ENCODE measurements around the gene ZRANB2. TPM values are rescaled to one million over a fixed set of nuclear protein-coding genes. Genes with fewer than 3 reads are reported as not detected.

Gene ZRANB2
- total RNA-seq, 5 donors from 2014 or later (not counting 1 experiment from before 2014, with no cell fraction given) = 93.0 to 133 (median 127) TPM

DNA sequence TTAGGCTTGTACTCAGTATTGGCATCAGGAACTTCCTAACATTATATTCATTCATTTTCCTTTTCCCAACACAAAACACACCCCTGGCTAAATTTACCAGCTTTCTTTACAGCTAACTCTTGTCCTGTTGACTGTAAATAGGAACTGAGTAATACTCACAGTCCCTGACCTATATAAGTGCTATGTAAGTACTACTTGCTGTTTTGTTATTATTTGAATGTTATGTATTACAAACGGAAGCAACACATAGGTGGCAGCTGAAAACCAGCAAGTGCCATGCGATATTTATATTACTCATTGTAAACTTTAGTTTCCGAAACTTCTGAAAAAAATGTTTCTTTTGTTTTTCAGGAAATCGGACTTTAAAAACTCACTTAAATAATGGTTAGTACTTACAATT lies 54.7 kb downstream of the ZRANB2 start:
- H3K27ac ChIP-seq (ENCODE audit: low read length) = no peak overlapping the region
- H3K27me3 ChIP-seq (replicated peaks in 1 of 2; ENCODE audit: control insufficient read depth in 2 of 2, extremely low read depth in 1 of 2, insufficient read depth in 2 of 2, low read length in 1 of 2) = no peaks in the 10 kb centered on the region
- ATAC-seq (replicated peaks in 1 of 4) (no peak), DNase-seq (no peak)
- ChIA-PET CTCF (no interaction called here), POLR2A (no interaction called here)
- Mint-ChIP-seq H3K27me3 (peaks cover 1 to 11% of the 10 kb centered on the region in 2 donors), H3K9me3 (no peaks in the 10 kb centered on the region), H3K27ac (no peak overlapping the region), H3K36me3 (no peaks in the 10 kb centered on the region), H3K4me1 (no peaks in the 10 kb centered on the region), H3K4me3 (no peak overlapping the region)
- no peaks in the 10 kb centered on the region for H3K9me3 ChIP-seq
- no peaks in the 10 kb centered on the region for H3K4me1 ChIP-seq (ENCODE audit: control insufficient read depth in 1 of 2, extremely low read depth in 1 of 2, insufficient read depth in 2 of 2, low read length in 2 of 2)
- no peak overlapping the region for H3K4me3 ChIP-seq (ENCODE audit: control insufficient read depth in 1 of 2, extremely low read depth in 1 of 2, low read length in 1 of 2)
- no CpG with 5 or more reads among the region's 4 CpGs for WGBS (ENCODE audit: insufficient coverage)
- H3K36me3 ChIP-seq (ENCODE audit: control insufficient read depth in 2 of 2, extremely low read depth in 1 of 2, insufficient read depth in 1 of 2, low read length in 1 of 2) = no peaks in the 10 kb centered on the region

DNA sequence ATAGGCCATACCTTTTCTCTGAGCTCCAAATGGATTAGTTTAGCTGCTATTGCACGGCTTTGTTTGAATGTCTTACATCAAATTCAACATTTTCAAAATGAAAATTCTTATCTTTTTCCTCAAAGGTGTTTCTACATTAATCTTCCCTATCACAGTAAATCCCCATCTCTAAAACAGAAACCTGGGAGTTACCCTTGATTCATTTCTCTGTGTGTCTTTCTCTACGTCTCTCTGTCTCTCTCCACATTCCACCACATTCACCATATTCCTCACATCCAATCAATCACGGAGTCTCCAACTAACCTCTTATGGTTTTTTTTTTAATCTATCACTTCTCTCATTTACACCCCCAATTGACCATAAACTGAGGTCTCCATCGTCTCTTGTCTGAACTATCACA lies 57.3 kb downstream of the ZRANB2 start:
- POLR2A ChIA-PET = no interaction called here
- Mint-ChIP-seq H3K4me3 (no peak overlapping the region), H3K36me3 (no peaks in the 10 kb centered on the region), H3K27ac (no peak overlapping the region), H3K4me1 (no peaks in the 10 kb centered on the region), H3K27me3 (peaks cover 0 to 5% of the 10 kb centered on the region in 2 donors), H3K9me3 (no peaks in the 10 kb centered on the region)
- DNase-seq = no peak
- no peak for ATAC-seq (replicated peaks in 1 of 4)
- Histone ChIP-seq H3K27ac (ENCODE audit: low read length) (no peak overlapping the region), H3K27me3 (replicated peaks in 1 of 2; ENCODE audit: control insufficient read depth in 2 of 2, extremely low read depth in 1 of 2, insufficient read depth in 2 of 2, low read length in 1 of 2) (peaks cover 0 to 2% of the 10 kb centered on the region in 2 experiments), H3K4me1 (ENCODE audit: control insufficient read depth in 1 of 2, extremely low read depth in 1 of 2, insufficient read depth in 2 of 2, low read length in 2 of 2) (no peaks in the 10 kb centered on the region), H3K4me3 (ENCODE audit: control insufficient read depth in 1 of 2, extremely low read depth in 1 of 2, low read length in 1 of 2) (no peak overlapping the region), H3K9me3 (no peaks in the 10 kb centered on the region), H3K36me3 (ENCODE audit: control insufficient read depth in 2 of 2, extremely low read depth in 1 of 2, insufficient read depth in 1 of 2, low read length in 1 of 2) (no peaks in the 10 kb centered on the region)
- WGBS (ENCODE audit: insufficient coverage) = 72% methylated on average over 3 of the region's 4 CpGs
- CTCF ChIA-PET = no interaction called here

DNA sequence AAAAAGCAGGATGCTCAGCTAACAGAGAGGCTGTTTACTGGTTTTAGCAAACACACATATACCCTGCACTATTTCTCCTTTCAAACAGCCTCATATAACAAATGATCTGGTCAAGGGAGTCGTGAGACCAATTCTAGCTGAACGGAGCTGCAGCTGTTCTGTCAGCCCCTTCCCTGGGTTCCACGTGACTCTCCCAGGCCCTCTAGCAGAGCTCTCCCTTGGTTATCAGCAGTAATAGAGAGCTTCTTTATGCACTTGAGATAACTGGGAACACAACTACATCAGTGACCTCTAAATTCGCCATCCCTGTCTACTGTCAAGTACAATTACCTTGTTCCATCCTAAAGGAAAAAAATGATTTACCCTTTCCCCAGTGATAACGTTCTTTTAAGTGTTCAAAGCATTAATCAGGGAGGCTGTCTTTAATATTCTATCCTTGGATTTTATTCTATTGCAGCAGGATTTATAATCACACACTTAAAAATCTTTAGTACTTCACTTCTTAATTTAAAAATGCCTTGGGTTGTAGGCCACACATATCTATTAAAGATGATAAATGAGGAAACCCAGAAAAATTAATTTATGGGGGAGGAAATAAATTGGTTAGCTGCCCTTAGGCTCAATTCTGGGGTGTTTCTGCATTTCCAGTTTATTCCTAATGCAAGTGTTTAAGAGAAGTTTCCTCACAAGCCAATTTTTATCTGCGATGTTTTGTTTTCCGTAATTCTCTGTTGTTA lies 61.4 kb downstream of the ZRANB2 start:
- H3K4me3 ChIP-seq (ENCODE audit: control insufficient read depth in 1 of 2, extremely low read depth in 1 of 2, low read length in 1 of 2) = no peak overlapping the region
- Mint-ChIP-seq H3K4me3 (no peak overlapping the region), H3K4me1 (no peaks in the 10 kb centered on the region), H3K27me3 (peaks cover 7 to 9% of the 10 kb centered on the region in 2 donors), H3K9me3 (no peaks in the 10 kb centered on the region), H3K36me3 (no peaks in the 10 kb centered on the region), H3K27ac (no peak overlapping the region)
- DNase-seq (no peak), ATAC-seq (replicated peaks in 1 of 4) (no peak)
- ChIA-PET POLR2A (no interaction called here), CTCF (no interaction called here)
- H3K36me3 ChIP-seq (ENCODE audit: control insufficient read depth in 2 of 2, extremely low read depth in 1 of 2, insufficient read depth in 1 of 2, low read length in 1 of 2) = no peaks in the 10 kb centered on the region
- H3K4me1 ChIP-seq (ENCODE audit: control insufficient read depth in 1 of 2, extremely low read depth in 1 of 2, insufficient read depth in 2 of 2, low read length in 2 of 2) = no peaks in the 10 kb centered on the region
- no peak overlapping the region for H3K27ac ChIP-seq (ENCODE audit: low read length)
- 54% methylated on average over 3 of the region's 7 CpGs for WGBS (ENCODE audit: insufficient coverage)
- H3K27me3 ChIP-seq (replicated peaks in 1 of 2; ENCODE audit: control insufficient read depth in 2 of 2, extremely low read depth in 1 of 2, insufficient read depth in 2 of 2, low read length in 1 of 2) = peaks cover 0 to 6% of the 10 kb centered on the region in 2 experiments
- H3K9me3 ChIP-seq = no peaks in the 10 kb centered on the region

DNA sequence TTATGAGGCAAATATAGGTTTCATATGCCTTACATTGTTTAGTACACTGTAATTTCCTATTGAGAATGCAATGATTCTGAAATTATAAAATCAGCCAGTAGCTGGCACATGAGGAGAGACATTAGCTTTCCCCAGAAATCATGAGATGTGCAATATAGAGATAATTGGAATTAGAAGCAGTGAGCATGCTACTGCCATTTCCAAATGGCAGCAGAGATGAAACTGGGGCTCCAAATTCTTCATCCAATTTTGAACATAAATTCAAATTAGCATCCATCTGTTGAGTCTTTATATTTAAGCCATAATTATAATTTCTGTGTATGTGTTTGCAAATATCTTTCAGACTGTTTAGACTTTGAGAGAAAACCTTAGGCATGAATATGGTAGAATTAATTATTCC lies 62.0 kb downstream of the ZRANB2 start:
- Mint-ChIP-seq H3K4me3 (no peak overlapping the region), H3K27me3 (peaks cover 7 to 11% of the 10 kb centered on the region in 2 donors)
- POLR2A ChIA-PET = no interaction called here

DNA sequence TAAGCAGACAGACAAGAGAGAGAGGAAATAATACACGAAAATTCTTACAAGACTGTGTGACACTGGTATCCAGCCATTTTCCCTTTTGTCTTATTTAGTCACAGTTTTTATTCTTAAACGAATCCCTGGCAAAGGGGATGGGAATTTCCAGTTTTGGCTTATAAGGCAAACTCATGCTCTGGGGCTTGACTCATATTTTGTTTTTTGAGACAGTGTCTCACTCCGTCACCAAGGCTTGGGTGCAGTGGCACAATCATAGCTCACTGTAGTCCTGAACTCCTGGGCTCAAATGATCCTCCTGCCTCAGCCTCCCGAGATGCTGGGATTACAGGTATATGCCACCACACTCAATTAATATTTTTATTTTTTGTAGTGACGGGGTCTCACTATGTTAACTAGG lies 65.1 kb downstream of the ZRANB2 start:
- no peak overlapping the region for H3K4me3 ChIP-seq (ENCODE audit: control insufficient read depth in 1 of 2, extremely low read depth in 1 of 2, low read length in 1 of 2)
- POLR2A ChIA-PET = no interaction called here
- peaks cover 0 to 6% of the 10 kb centered on the region in 2 experiments for H3K27me3 ChIP-seq (replicated peaks in 1 of 2; ENCODE audit: control insufficient read depth in 2 of 2, extremely low read depth in 1 of 2, insufficient read depth in 2 of 2, low read length in 1 of 2)
- H3K27ac Mint-ChIP-seq = no peak overlapping the region
- no peaks in the 10 kb centered on the region for H3K36me3 Mint-ChIP-seq
- 89% methylated on average over 1 of the region's 5 CpGs for WGBS (ENCODE audit: insufficient coverage)
- DNase-seq = no peak
- no peaks in the 10 kb centered on the region for H3K4me1 Mint-ChIP-seq
- no peaks in the 10 kb centered on the region for H3K9me3 Mint-ChIP-seq
- no peak for ATAC-seq (replicated peaks in 1 of 4)
- no peaks in the 10 kb centered on the region for H3K4me1 ChIP-seq (ENCODE audit: control insufficient read depth in 1 of 2, extremely low read depth in 1 of 2, insufficient read depth in 2 of 2, low read length in 2 of 2)
- no peaks in the 10 kb centered on the region for H3K9me3 ChIP-seq
- CTCF ChIA-PET = no interaction called here
- no peaks in the 10 kb centered on the region for H3K36me3 ChIP-seq (ENCODE audit: control insufficient read depth in 2 of 2, extremely low read depth in 1 of 2, insufficient read depth in 1 of 2, low read length in 1 of 2)
- no peak overlapping the region for H3K4me3 Mint-ChIP-seq
- H3K27ac ChIP-seq (ENCODE audit: low read length) = no peak overlapping the region
- H3K27me3 Mint-ChIP-seq = peaks cover 7 to 11% of the 10 kb centered on the region in 2 donors

More for the DNA sequence above, 62.0 kb downstream of the ZRANB2 start:
- Histone ChIP-seq H3K27ac (ENCODE audit: low read length) (no peak overlapping the region), H3K4me1 (ENCODE audit: control insufficient read depth in 1 of 2, extremely low read depth in 1 of 2, insufficient read depth in 2 of 2, low read length in 2 of 2) (no peaks in the 10 kb centered on the region), H3K36me3 (ENCODE audit: control insufficient read depth in 2 of 2, extremely low read depth in 1 of 2, insufficient read depth in 1 of 2, low read length in 1 of 2) (no peaks in the 10 kb centered on the region), H3K4me3 (ENCODE audit: control insufficient read depth in 1 of 2, extremely low read depth in 1 of 2, low read length in 1 of 2) (no peak overlapping the region), H3K9me3 (no peaks in the 10 kb centered on the region), H3K27me3 (replicated peaks in 1 of 2; ENCODE audit: control insufficient read depth in 2 of 2, extremely low read depth in 1 of 2, insufficient read depth in 2 of 2, low read length in 1 of 2) (peaks cover 0 to 6% of the 10 kb centered on the region in 2 experiments)
- ATAC-seq (replicated peaks in 1 of 4) (no peak), DNase-seq (no peak)
- H3K27ac Mint-ChIP-seq = no peak overlapping the region
- CTCF ChIA-PET = no interaction called here
- no peaks in the 10 kb centered on the region for H3K4me1 Mint-ChIP-seq
- no peaks in the 10 kb centered on the region for H3K9me3 Mint-ChIP-seq
- no peaks in the 10 kb centered on the region for H3K36me3 Mint-ChIP-seq

DNA sequence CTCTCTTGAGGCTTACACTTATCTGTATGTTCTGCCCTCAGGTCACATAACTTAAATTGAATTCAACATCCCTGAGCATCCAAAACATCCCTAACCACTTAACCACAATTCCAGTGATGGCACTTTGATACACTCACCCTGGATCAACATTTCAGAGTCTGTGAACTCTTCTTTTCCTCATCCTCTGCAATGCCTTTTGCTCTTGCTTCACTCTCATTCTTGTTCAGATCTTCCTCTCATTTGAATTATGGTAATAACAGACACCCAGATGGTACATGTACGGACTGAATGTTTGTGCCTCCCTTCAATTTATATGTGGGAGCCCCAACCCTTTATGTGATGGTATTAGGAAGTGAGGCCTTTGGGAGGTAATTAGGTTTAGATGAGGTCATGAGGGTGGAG lies 66.7 kb downstream of the ZRANB2 start:
- Mint-ChIP-seq H3K27ac (no peak overlapping the region), H3K27me3 (peaks cover 11% of the 10 kb centered on the region in 2 donors), H3K9me3 (no peaks in the 10 kb centered on the region), H3K4me1 (no peaks in the 10 kb centered on the region), H3K4me3 (no peak overlapping the region), H3K36me3 (no peaks in the 10 kb centered on the region)
- ChIA-PET CTCF (interaction anchor here in 1 of 2 donors (0.6 kb wide), 1 partner anchor 11 kb away, joined by 4 read pairs; no protein-coding TSS in a partner anchor), POLR2A (no interaction called here)
- Histone ChIP-seq H3K27ac (ENCODE audit: low read length) (no peak overlapping the region), H3K27me3 (replicated peaks in 1 of 2; ENCODE audit: control insufficient read depth in 2 of 2, extremely low read depth in 1 of 2, insufficient read depth in 2 of 2, low read length in 1 of 2) (peaks cover 0 to 5% of the 10 kb centered on the region in 2 experiments), H3K36me3 (ENCODE audit: control insufficient read depth in 2 of 2, extremely low read depth in 1 of 2, insufficient read depth in 1 of 2, low read length in 1 of 2) (no peaks in the 10 kb centered on the region), H3K4me1 (ENCODE audit: control insufficient read depth in 1 of 2, extremely low read depth in 1 of 2, insufficient read depth in 2 of 2, low read length in 2 of 2) (no peaks in the 10 kb centered on the region), H3K4me3 (ENCODE audit: control insufficient read depth in 1 of 2, extremely low read depth in 1 of 2, low read length in 1 of 2) (no peak overlapping the region), H3K9me3 (no peaks in the 10 kb centered on the region)
- ATAC-seq (replicated peaks in 1 of 4) (no peak), DNase-seq (no peak)
- WGBS (ENCODE audit: insufficient coverage) = no CpG with 5 or more reads among the region's 1 CpG

Measured in T-cell (primary cell).